Fibroblast of the aortic adventitia (primary cell): ENCODE results near the gene HK1. TPM values are rescaled to one million over a fixed set of nuclear protein-coding genes. Genes with fewer than 3 reads are reported as not detected.

Experiments
- DNase-seq: peaks from one replicate; pipeline ENCODE4 v3.0.0-alpha.2; 2010; ENCODE audit warnings: low read depth
- H3K4me3 ChIP-seq: 2 replicates; pipeline ENCODE4 v1.5.1; 2011; ENCODE audit warnings: low read depth, mild to moderate bottlenecking, control low read depth, low read length, moderate library complexity
- total RNA-seq: library from RNA; depleted of rRNA; stranded (reverse); fragments of >200 nt; gene quantifications from 2 replicates; pipeline ENCODE4 v1.2.3, GENCODE V29; 2012; ENCODE audit warnings: low replicate concordance
- TF ChIP-seq, protein P1 (sequence below): IDR thresholded peaks from 2 replicates; pipeline ENCODE4 v1.5.1; 2011; ENCODE audit warnings: mild to moderate bottlenecking, low read length, control low read depth, inconsistent platforms; ENCODE audit not compliant: insufficient read depth

HK1 gene
- total RNA-seq, 1 donor, result 84.1 TPM

DNA sequence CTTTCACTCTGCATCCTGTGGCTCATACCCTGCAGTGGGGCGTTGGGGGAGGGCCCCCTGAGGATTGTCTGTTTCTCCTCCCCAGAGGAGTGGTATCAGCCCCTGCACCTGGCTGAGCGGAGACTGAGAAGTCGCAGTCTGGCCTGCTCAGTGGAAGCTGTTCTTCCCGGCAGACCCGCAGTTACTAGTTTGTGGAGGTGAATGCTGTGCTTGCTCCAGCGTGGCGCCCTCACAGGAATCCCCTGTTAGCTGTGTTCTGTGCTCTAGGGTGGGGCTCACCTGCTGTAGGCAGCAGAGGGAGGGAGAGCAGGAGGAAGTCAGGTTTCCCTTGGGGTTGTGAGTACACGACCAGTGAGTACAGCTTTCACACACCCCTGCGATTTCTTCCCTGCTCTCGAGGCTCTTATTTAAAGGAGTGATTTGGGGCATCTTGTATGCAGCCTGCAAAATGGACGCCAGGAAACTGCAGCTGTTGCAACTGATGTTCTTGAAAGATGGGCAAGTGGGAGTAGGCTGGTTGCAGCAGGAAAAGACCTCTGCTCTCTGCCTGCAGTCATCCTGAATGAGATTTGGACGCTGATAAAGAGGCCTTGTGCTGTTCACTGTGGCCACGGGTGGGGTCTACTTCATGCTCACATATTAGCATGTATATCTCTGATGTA lies 66.4 kb downstream of the HK1 start:
- no peak overlapping the region for H3K4me3 ChIP-seq
- TF ChIP-seq, protein P1, sequence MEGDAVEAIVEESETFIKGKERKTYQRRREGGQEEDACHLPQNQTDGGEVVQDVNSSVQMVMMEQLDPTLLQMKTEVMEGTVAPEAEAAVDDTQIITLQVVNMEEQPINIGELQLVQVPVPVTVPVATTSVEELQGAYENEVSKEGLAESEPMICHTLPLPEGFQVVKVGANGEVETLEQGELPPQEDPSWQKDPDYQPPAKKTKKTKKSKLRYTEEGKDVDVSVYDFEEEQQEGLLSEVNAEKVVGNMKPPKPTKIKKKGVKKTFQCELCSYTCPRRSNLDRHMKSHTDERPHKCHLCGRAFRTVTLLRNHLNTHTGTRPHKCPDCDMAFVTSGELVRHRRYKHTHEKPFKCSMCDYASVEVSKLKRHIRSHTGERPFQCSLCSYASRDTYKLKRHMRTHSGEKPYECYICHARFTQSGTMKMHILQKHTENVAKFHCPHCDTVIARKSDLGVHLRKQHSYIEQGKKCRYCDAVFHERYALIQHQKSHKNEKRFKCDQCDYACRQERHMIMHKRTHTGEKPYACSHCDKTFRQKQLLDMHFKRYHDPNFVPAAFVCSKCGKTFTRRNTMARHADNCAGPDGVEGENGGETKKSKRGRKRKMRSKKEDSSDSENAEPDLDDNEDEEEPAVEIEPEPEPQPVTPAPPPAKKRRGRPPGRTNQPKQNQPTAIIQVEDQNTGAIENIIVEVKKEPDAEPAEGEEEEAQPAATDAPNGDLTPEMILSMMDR, result no peak
- no peak for DNase-seq

GRCh38 chr10:69345402-69345801 lies 67.1 kb downstream of the HK1 start:
- DNase-seq, result no peak
- TF ChIP-seq, protein P1, result no peak
- no peak overlapping the region for H3K4me3 ChIP-seq

GRCh38 chr10:69345890-69346474 lies 67.7 kb downstream of the HK1 start:
- TF ChIP-seq, protein P1, result no peak
- no peak overlapping the region for H3K4me3 ChIP-seq
- no peak for DNase-seq

DNA sequence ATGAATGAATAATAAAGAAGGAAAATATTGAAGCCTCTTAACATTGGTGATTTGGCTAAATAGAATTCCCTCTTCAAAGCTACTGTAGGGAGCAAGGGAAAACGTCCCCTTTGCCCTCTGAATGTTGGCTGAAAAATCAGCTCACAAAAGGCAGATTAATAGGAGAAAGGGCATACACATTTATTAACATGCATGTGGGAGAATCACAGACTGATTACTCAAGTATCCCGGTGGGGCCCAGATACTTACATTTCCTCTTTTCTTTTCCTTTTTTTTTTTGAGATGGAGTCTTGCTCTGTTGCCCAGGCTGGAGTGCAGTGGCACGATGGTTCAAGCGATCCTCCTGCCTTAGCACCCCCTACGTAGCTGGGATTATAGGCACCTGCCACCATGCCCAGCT lies 68.5 kb downstream of the HK1 start:
- TF ChIP-seq, protein P1, result no peak
- no peak for DNase-seq

GRCh38 chr10:69348816-69349541 lies 70.7 kb downstream of the HK1 start:
- DNase-seq, result peak; percentile 99
- H3K4me3 ChIP-seq, result no peak overlapping the region
- TF ChIP-seq, protein P1, result peak; percentile 15

More for the DNA sequence above, 68.5 kb downstream of the HK1 start:
- H3K4me3 ChIP-seq, result no peak overlapping the region

DNA sequence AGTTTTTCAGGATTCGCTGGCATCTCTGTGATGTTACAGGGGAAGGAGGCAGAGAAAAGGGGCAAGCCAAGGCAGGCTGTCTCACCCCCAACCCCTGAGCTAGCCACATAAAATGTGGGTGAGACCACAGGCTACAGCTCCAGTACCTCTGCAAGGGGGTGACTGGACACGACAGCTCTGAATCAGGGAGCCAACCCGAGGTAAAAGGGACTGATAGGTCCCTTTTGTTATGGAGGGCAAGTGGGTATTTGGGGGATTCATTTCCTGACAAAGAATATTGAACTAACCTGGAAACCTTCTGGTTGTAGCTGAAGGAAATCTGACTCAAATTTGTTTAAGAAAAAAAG lies 71.2 kb downstream of the HK1 start:
- no peak overlapping the region for H3K4me3 ChIP-seq
- DNase-seq, result no peak
- TF ChIP-seq, protein P1, result no peak
